ENCODE data around the gene UBASH3B.
"Not testable (repeated sequence)": the region's sequence is repeated elsewhere in the genome, so short reads cannot be mapped to it uniquely, and the experiment has no call there.

The UBASH3B gene

GRCh38 chr11:122823564-122823963, 168.0 kb downstream of the UBASH3B start:
- Histone ChIP-seq H3K36me3 (ENCODE audit: control insufficient read depth, insufficient read depth, low read length) (no peaks in the 10 kb centered on the region), H3K9ac (ENCODE audit: low read length) (no peak overlapping the region), H3K4me1 (ENCODE audit: control insufficient read depth, insufficient read depth, low read length) (no peaks in the 10 kb centered on the region), H3K4me3 (ENCODE audit: low read length) (no peak overlapping the region), H3K9me3 (ENCODE audit: control insufficient read depth, low read length) (no peaks in the 10 kb centered on the region), H3K27me3 (ENCODE audit: control insufficient read depth, insufficient read depth, low read length) (no peaks in the 10 kb centered on the region)

- not testable (repeated sequence) for H3K36me3 ChIP-seq (ENCODE audit: control insufficient read depth, insufficient read depth, low read length); H3K4me3 ChIP-seq (ENCODE audit: low read length); H3K9me3 ChIP-seq (ENCODE audit: control insufficient read depth, low read length); H3K27me3 ChIP-seq (ENCODE audit: control insufficient read depth, insufficient read depth, low read length); H3K4me1 ChIP-seq (ENCODE audit: control insufficient read depth, insufficient read depth, low read length); H3K9ac ChIP-seq (ENCODE audit: low read length)
Measured at GRCh38 chr11:122829371-122829770, 173.8 kb downstream of the UBASH3B start.

DNA sequence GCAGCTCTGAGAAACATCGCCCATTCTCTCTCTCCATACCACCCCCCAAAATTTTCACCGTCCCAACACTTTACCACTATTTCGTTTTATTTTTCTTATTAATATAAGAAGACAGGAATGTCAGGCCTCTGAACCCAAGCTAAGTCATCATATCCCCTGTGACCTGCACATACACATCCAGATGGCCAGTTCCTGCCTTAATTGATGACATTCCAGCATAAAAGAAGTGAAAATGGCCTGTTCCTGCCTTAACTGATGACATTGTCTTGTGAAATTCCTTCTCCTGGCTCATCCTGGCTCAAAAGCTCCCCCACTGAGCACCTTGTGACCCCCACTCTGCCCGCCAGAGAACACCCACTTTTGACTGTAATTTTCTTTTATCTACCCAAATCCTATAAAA, 176.8 kb downstream of the UBASH3B start:
- not testable (repeated sequence) for H3K9me3 ChIP-seq (ENCODE audit: control insufficient read depth, low read length); H3K4me3 ChIP-seq (ENCODE audit: low read length); H3K4me1 ChIP-seq (ENCODE audit: control insufficient read depth, insufficient read depth, low read length); H3K27me3 ChIP-seq (ENCODE audit: control insufficient read depth, insufficient read depth, low read length); H3K36me3 ChIP-seq (ENCODE audit: control insufficient read depth, insufficient read depth, low read length); H3K9ac ChIP-seq (ENCODE audit: low read length)

DNA sequence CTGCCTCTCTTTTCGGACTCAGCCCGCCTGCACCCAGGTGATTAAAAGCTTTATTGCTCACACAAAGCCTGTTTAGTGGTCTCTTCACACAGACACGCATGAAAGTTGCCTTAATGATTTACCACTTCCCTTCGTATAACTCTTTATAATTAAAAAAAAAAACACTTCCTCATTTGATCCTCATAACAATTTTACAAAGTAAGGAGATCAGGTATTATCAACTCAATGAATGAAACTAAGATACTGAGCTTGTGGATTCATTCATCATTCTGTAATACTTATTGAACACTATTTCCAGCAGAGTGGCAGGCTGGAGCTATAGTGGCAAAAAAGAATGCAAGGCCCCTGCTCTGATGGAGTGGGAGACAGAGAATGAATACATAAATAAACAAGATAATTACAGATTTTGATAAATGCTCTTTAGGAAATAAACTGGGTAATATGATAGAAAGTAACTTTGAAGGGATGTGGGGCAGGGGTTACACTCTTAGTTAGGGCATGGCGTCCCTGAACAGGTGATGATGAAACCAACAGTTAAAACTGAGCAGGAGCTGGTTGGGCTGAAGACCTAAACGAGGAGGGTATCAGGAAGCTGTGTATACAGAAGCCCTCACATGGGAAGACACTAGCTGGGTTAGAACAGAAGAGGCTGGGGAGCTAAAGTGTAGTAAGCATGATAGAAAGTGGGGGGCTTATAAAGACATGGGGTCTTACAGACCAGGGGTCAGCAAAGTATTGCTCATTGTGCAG, 177.4 kb downstream of the UBASH3B start:
- Histone ChIP-seq H3K9ac (ENCODE audit: low read length) (no peak overlapping the region), H3K36me3 (ENCODE audit: control insufficient read depth, insufficient read depth, low read length) (no peaks in the 10 kb centered on the region), H3K4me1 (ENCODE audit: control insufficient read depth, insufficient read depth, low read length) (no peaks in the 10 kb centered on the region), H3K4me3 (ENCODE audit: low read length) (no peak overlapping the region), H3K9me3 (ENCODE audit: control insufficient read depth, low read length) (no peaks in the 10 kb centered on the region), H3K27me3 (ENCODE audit: control insufficient read depth, insufficient read depth, low read length) (no peaks in the 10 kb centered on the region)

- Histone ChIP-seq H3K4me1 (ENCODE audit: control insufficient read depth, insufficient read depth, low read length) (no peaks in the 10 kb centered on the region), H3K4me3 (ENCODE audit: low read length) (no peak overlapping the region), H3K36me3 (ENCODE audit: control insufficient read depth, insufficient read depth, low read length) (no peaks in the 10 kb centered on the region), H3K9ac (ENCODE audit: low read length) (no peak overlapping the region), H3K9me3 (ENCODE audit: control insufficient read depth, low read length) (no peaks in the 10 kb centered on the region), H3K27me3 (ENCODE audit: control insufficient read depth, insufficient read depth, low read length) (no peaks in the 10 kb centered on the region)
Measured at GRCh38 chr11:122833846-122834464, 178.4 kb downstream of the UBASH3B start.

DNA sequence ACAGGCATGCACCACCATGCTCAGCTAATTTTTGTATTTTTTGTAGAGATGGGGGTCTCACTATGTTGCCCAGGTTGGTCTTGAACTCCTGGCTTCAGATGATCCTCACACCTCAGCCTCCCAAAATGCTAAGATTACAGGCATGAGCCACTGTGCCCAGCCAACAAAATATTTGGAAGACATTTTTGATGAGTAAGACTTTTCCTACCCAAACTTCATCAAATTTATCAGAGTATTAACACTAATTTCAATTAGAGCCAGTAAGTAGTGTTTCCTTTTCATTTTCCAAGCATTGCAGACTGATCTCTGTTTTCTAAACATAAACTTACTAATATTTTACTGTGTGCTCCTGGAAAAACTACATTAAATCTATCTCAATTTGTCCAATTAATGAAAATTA, 181.4 kb downstream of the UBASH3B start:
- no peaks in the 10 kb centered on the region for H3K9me3 ChIP-seq (ENCODE audit: control insufficient read depth, low read length)
- H3K36me3 ChIP-seq (ENCODE audit: control insufficient read depth, insufficient read depth, low read length), result no peaks in the 10 kb centered on the region
- no peaks in the 10 kb centered on the region for H3K4me1 ChIP-seq (ENCODE audit: control insufficient read depth, insufficient read depth, low read length)
- H3K4me3 ChIP-seq (ENCODE audit: low read length), result no peak overlapping the region
- no peak overlapping the region for H3K9ac ChIP-seq (ENCODE audit: low read length)
- no peaks in the 10 kb centered on the region for H3K27me3 ChIP-seq (ENCODE audit: control insufficient read depth, insufficient read depth, low read length)

DNA sequence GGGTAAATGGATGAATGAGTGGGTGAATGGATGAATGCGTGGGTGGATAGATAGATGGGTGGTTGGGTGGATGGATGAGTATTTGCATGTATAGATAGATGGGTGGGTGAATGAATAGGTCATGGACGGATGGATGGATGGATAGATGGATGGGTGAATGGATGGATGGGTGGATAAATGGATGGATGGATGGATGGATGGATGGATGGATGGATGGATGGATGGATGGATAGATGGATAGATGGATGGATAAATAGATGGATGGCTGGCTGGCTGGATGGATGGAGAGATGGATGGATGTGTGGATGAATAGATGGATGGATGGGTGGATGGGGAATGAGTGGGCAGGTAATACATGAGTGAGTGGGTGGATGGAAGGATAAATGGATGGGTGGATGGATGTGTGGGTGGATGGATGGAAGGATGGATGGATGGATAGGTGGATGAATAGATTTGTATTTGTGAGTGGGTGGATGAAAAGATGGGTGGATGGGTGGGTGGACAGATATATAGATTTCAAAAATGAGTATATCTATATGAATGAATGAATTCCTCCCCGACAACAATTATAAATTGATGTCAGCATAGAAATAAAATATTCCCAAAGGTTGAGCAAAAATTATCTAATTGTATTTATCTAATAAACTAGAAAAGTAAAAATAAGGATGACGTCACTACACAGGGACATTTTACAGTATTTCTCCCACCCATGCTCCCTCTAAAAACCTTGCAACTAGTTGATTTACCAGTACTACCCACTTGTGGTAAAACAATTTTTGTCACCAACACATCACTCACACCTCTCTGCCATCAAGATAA, 182.2 kb downstream of the UBASH3B start:
- Histone ChIP-seq H3K4me1 (ENCODE audit: control insufficient read depth, insufficient read depth, low read length) (no peaks in the 10 kb centered on the region), H3K36me3 (ENCODE audit: control insufficient read depth, insufficient read depth, low read length) (no peaks in the 10 kb centered on the region), H3K27me3 (ENCODE audit: control insufficient read depth, insufficient read depth, low read length) (no peaks in the 10 kb centered on the region), H3K4me3 (ENCODE audit: low read length) (no peak overlapping the region), H3K9ac (ENCODE audit: low read length) (no peak overlapping the region), H3K9me3 (ENCODE audit: control insufficient read depth, low read length) (no peaks in the 10 kb centered on the region)

DNA sequence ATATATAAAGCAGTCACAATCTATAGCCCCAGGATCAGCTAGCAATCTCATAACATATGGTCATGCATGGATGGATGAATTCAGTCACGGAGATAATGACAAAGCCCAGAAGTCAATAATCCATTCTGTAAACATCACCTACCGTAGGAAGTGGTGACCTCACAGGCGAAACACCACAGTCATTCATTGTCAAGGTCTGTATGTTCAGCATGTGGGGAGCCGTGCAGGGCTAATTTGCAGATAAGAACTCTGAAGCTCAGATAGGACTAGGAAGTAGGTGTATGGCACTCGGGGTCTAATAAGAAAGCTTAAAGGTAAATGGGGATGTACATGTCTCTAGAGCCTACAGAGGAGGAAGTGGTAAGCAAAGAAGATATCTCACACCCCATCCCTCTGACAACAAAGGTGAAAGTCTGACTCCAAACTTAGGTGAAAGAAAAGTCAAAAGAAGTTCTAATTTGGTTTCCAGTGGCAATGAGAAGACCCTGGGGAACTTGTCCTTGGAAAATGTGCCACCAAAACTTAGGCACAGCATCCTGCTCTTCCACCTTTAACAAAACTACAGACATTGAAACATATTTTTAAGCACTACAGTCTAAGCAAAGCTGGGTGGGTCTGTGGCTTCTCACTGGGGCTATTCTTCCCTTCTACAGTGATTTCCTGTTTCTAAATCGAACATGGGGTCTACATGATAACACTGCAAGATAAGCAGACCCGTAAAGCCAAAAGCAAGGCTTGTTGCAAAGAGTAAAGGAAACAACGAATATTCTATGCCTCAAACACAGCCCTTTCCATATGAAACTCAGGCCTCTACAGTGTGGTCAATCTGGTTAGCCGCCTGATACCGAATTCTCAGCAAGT, 188.0 kb downstream of the UBASH3B start:
- Histone ChIP-seq H3K36me3 (ENCODE audit: control insufficient read depth, insufficient read depth, low read length) (no peaks in the 10 kb centered on the region), H3K9me3 (ENCODE audit: control insufficient read depth, low read length) (no peaks in the 10 kb centered on the region), H3K4me1 (ENCODE audit: control insufficient read depth, insufficient read depth, low read length) (no peaks in the 10 kb centered on the region), H3K4me3 (ENCODE audit: low read length) (no peak overlapping the region), H3K27me3 (ENCODE audit: control insufficient read depth, insufficient read depth, low read length) (no peaks in the 10 kb centered on the region), H3K9ac (ENCODE audit: low read length) (no peak overlapping the region)

DNA sequence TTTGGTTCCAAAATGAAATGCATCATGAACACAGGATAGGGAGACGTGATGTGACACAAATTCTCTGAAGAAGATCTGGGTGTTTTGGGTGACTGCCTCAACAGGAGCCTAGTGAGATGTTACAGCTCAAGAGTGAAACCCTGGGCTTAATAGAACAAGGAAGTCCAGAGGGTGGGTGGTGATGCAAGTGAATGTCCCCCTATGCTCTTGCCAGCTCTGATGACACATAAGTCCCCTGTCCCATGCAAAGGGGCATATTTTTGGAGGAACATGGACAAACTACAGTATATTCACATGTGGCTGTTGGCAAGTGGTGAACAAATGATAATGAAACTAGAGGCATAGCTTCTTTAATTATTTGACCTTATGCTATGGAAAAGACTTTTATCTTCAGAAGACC, 191.9 kb downstream of the UBASH3B start:
- Histone ChIP-seq H3K36me3 (ENCODE audit: control insufficient read depth, insufficient read depth, low read length) (no peaks in the 10 kb centered on the region), H3K27me3 (ENCODE audit: control insufficient read depth, insufficient read depth, low read length) (no peaks in the 10 kb centered on the region), H3K4me3 (ENCODE audit: low read length) (no peak overlapping the region), H3K4me1 (ENCODE audit: control insufficient read depth, insufficient read depth, low read length) (no peaks in the 10 kb centered on the region), H3K9ac (ENCODE audit: low read length) (no peak overlapping the region), H3K9me3 (ENCODE audit: control insufficient read depth, low read length) (no peaks in the 10 kb centered on the region)

- Histone ChIP-seq H3K9ac (ENCODE audit: low read length) (no peak overlapping the region), H3K27me3 (ENCODE audit: control insufficient read depth, insufficient read depth, low read length) (no peaks in the 10 kb centered on the region), H3K36me3 (ENCODE audit: control insufficient read depth, insufficient read depth, low read length) (no peaks in the 10 kb centered on the region), H3K9me3 (ENCODE audit: control insufficient read depth, low read length) (no peaks in the 10 kb centered on the region), H3K4me1 (ENCODE audit: control insufficient read depth, insufficient read depth, low read length) (no peaks in the 10 kb centered on the region), H3K4me3 (ENCODE audit: low read length) (no peak overlapping the region)
Measured at GRCh38 chr11:122848186-122848585, 192.7 kb downstream of the UBASH3B start.

DNA sequence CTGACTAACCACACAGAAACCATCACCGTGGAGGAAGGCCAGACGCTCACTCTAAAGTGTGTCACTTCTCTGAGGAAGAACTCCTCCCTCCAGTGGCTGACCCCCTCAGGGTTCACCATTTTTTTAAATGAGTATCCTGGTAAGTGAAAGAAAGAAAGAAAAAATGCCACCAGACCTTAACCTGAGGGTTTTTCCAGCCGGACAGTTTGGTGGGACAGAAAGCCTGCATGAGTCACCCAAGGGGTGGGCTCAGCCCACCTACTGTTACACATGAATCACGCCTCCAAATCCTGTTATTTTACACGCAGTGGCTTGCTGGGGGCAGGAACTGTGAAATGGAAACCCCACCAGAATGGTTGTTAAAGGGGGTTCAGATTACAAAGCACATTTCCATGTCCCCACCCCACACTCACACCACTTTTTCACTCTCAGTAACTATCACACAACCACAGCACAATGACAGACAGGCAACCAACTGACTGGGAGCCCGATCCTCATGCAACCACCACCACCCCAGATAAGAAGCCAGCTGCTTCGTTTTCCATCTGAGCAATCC, 194.6 kb downstream of the UBASH3B start:
- H3K9ac ChIP-seq (ENCODE audit: low read length), result no peak overlapping the region
- H3K4me3 ChIP-seq (ENCODE audit: low read length), result no peak overlapping the region
- H3K27me3 ChIP-seq (ENCODE audit: control insufficient read depth, insufficient read depth, low read length), result no peaks in the 10 kb centered on the region
- H3K36me3 ChIP-seq (ENCODE audit: control insufficient read depth, insufficient read depth, low read length), result no peaks in the 10 kb centered on the region
- no peaks in the 10 kb centered on the region for H3K9me3 ChIP-seq (ENCODE audit: control insufficient read depth, low read length)
- no peaks in the 10 kb centered on the region for H3K4me1 ChIP-seq (ENCODE audit: control insufficient read depth, insufficient read depth, low read length)
